DND-41 (cell line): ENCODE results near the gene SFXN2.

Experiments
- CTCF ChIP-seq: IDR thresholded peaks from 2 replicates; pipeline ENCODE4 v1.5.1; 2012; ENCODE audit warnings: borderline replicate concordance, low read length, moderate library complexity, mild to moderate bottlenecking; ENCODE audit not compliant: poor library complexity, severe bottlenecking; ENCODE audit errors: extremely low read depth
- EZH2 ChIP-seq: IDR thresholded peaks from 3 replicates; pipeline ENCODE4 v1.6.1; 2012; ENCODE audit warnings: borderline replicate concordance, low read depth, mild to moderate bottlenecking, moderate library complexity, low read length, inconsistent platforms; ENCODE audit not compliant: severe bottlenecking

- TF ChIP-seq CTCF = no peak
- TF ChIP-seq EZH2 = no peak
Measured at GRCh38 chr10:102713539-102713813, 960 bp upstream of the SFXN2 start.
